Esophagus muscularis mucosa (tissue), 3 donors: ENCODE results near the gene PTN.

Source experiments
- CTCF ChIP-seq, 3 experiments: fragments of 200-600 bp in 2 of 3; fragments of 450-650 bp in 1 of 3; sonication (generic) in 2 of 3; IDR thresholded peaks; one replicate each; pipeline ENCODE4 v1.5.1; 2017 to 2019; ENCODE audit warnings: antibody characterized with exemption in 3 of 3, mild to moderate bottlenecking in 2 of 3, moderate library complexity in 1 of 3
- POLR2A ChIP-seq: fragments of 450-650 bp; IDR thresholded peaks from one replicate; pipeline ENCODE4 v1.6.1; 2017; ENCODE audit warnings: antibody characterized with exemption, moderate library complexity, mild to moderate bottlenecking, low read depth
- POLR2AphosphoS5 ChIP-seq, 2 donors: sonication (generic); formaldehyde crosslinking; IDR thresholded peaks; one replicate each; pipeline ENCODE4 v1.6.1; 2017; ENCODE audit warnings: antibody characterized with exemption in 2 of 2

GRCh38 chr7:137209151-137209817 lies 134.2 kb downstream of the PTN start:
- TF ChIP-seq CTCF (IDR thresholded peaks at IDR 0.05) (no peak), POLR2A (no peak), POLR2AphosphoS5 (IDR thresholded peaks at IDR 0.05) (no peak)
